ENCODE measurements around the gene COX8C.

Gene COX8C

GRCh38 chr14:93346926-93347721, at the start of gene COX8C:
TSS of gene COX8C (plus strand) at chr14:93347182. CDS start at chr14:93347269, 87 bp downstream.
- DNase-seq: no peak

- no peak for DNase-seq
Observed at GRCh38 chr14:93299416-93299815, 47.6 kb upstream of the COX8C start.

- no peak for DNase-seq
Observed at GRCh38 chr14:93299866-93300265, 47.1 kb upstream of the COX8C start.

- DNase-seq: no peak
Observed at GRCh38 chr14:93301821-93302447, 45.0 kb upstream of the COX8C start.

- no peak for DNase-seq
Observed at GRCh38 chr14:93302688-93303581, 44.0 kb upstream of the COX8C start.

- DNase-seq: no peak
Observed at GRCh38 chr14:93303659-93304058, 43.3 kb upstream of the COX8C start.

- no peak for DNase-seq
Observed at GRCh38 chr14:93304771-93305170, 42.2 kb upstream of the COX8C start.

- no peak for DNase-seq
Observed at GRCh38 chr14:93305725-93306418, 41.1 kb upstream of the COX8C start.

- no peak for DNase-seq
Observed at GRCh38 chr14:93306812-93307211, 40.2 kb upstream of the COX8C start.

GRCh38 chr14:93308686-93309345, 38.2 kb upstream of the COX8C start:
- no peak for DNase-seq

GRCh38 chr14:93309427-93309966, 37.5 kb upstream of the COX8C start:
- no peak for DNase-seq

GRCh38 chr14:93311082-93311481, 35.9 kb upstream of the COX8C start:
- DNase-seq: no peak

GRCh38 chr14:93315575-93315974, 31.4 kb upstream of the COX8C start:
- DNase-seq: no peak

GRCh38 chr14:93316716-93317115, 30.3 kb upstream of the COX8C start:
- no peak for DNase-seq

GRCh38 chr14:93317210-93317874, 29.6 kb upstream of the COX8C start:
- DNase-seq: no peak

- no peak for DNase-seq
Observed at GRCh38 chr14:93317875-93318807, 28.8 kb upstream of the COX8C start.

GRCh38 chr14:93318927-93319326, 28.1 kb upstream of the COX8C start:
- no peak for DNase-seq

GRCh38 chr14:93319494-93319893, 27.5 kb upstream of the COX8C start:
- no peak for DNase-seq

- DNase-seq: no peak
Observed at GRCh38 chr14:93319958-93320357, 27.0 kb upstream of the COX8C start.

- no peak for DNase-seq
Observed at GRCh38 chr14:93320489-93320888, 26.5 kb upstream of the COX8C start.

Data from CD4-positive, alpha-beta T cell treated with Interleukin-21 for 1 hour (primary cell).